GM21381 (cell line): ENCODE results near the gene PARS2.
A peak's percentile ranks its signal among the peaks of the same experiment; 100 is the strongest.

Experiments used
- ATAC-seq: cut with Tn5 transposase; IDR thresholded peaks from one replicate; pipeline ENCODE4 v1.9.1; 2021; ENCODE audit warnings: mild to moderate bottlenecking, moderate library complexity; ENCODE audit not compliant: unreplicated experiment

PARS2 gene

GRCh38 chr1:54800041-54800898 lies 35.9 kb upstream of the PARS2 start:
- ATAC-seq = no peak

- ATAC-seq = peak; percentile 35
Observed at GRCh38 chr1:54798769-54799641, 34.7 kb upstream of the PARS2 start.

- no peak for ATAC-seq
Observed at GRCh38 chr1:54798206-54798605, 33.9 kb upstream of the PARS2 start.

- ATAC-seq = no peak
Observed at GRCh38 chr1:54796902-54797301, 32.6 kb upstream of the PARS2 start.

GRCh38 chr1:54795841-54796468 lies 31.6 kb upstream of the PARS2 start:
- no peak for ATAC-seq

GRCh38 chr1:54795356-54795665 lies 31.0 kb upstream of the PARS2 start:
- no peak for ATAC-seq

GRCh38 chr1:54794451-54795355 lies 30.4 kb upstream of the PARS2 start:
- no peak for ATAC-seq

GRCh38 chr1:54792686-54793282 lies 28.5 kb upstream of the PARS2 start:
- no peak for ATAC-seq

- no peak for ATAC-seq
Observed at GRCh38 chr1:54791880-54792522, 27.7 kb upstream of the PARS2 start.

- ATAC-seq = no peak
Observed at GRCh38 chr1:54788459-54788858, 24.1 kb upstream of the PARS2 start.

- ATAC-seq = no peak
Observed at GRCh38 chr1:54787604-54788003, 23.3 kb upstream of the PARS2 start.

- no peak for ATAC-seq
Observed at GRCh38 chr1:54786778-54787177, 22.5 kb upstream of the PARS2 start.

GRCh38 chr1:54784066-54784465 lies 19.7 kb upstream of the PARS2 start:
- no peak for ATAC-seq

GRCh38 chr1:54782588-54782987 lies 18.3 kb upstream of the PARS2 start:
- no peak for ATAC-seq

GRCh38 chr1:54782156-54782555 lies 17.8 kb upstream of the PARS2 start:
- no peak for ATAC-seq

GRCh38 chr1:54781023-54781723 lies 16.9 kb upstream of the PARS2 start:
- no peak for ATAC-seq

GRCh38 chr1:54777431-54777830 lies 13.1 kb upstream of the PARS2 start:
- ATAC-seq = no peak

- ATAC-seq = no peak
Observed at GRCh38 chr1:54777011-54777410, 12.7 kb upstream of the PARS2 start.
